ENCODE measurements around the gene BCL10.

Gene BCL10

DNA sequence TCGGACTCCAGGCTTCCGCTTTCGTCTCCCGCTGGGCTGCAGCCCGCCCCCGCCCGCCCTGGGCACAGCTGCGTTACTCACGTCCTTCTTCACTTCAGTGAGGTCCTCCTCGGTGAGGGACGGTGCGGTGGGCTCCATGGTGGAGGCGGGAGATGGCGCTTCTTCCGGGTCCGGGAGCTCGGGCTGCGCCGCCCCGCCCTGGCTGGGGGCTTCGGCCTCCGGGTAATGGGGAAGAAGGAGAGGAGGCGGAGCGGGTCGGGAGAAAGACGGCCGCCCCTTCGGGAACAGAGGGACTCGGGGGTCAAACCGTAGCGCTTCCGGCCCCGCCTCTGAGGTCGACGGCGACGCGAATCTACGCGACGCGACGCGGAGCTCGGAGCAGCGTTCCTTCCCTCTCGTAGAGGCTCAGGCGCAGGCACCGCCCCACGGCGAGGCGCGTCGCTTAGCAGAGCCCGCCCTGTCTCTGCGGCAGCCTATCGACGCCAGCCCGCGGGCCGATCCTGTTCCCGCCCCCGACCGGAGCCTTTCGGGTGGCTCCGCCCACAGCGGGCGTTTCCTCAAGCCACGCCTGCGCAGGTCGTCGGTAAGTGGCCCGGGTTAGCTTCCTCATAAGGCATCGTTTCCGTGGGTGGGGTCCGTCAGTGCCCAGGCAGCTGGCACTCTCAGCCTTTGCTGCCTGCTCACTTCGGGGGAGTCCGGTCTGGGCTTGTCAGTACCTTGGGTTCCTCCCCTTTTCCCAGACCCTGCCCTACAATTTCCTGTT is at the start of gene BCL10:
BCL10 (minus strand) TSS at position 418 of the 763 bp plus-strand sequence; CDS start at position 138, 280 bp downstream.
- DNase-seq, result peak; percentile 99

DNA sequence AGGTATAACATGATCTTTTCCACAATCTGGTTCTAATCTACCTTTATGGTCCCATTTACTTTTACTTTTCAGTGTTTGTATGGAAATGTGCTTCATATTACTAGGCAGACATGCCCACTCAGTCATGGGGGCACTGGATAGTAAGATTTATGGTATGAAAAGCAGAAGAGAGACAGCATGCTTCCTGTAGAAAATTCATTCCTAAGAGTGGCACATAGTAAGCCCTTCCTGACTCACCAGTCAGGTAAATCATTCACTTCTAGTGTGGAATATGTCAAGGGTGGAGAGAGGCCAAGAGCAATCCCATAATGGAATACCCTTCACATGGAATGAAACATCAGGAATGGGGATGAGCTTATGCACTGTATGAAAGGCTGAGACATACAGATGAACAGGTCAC is 49.5 kb upstream of the BCL10 start:
- DNase-seq, result no peak

DNA sequence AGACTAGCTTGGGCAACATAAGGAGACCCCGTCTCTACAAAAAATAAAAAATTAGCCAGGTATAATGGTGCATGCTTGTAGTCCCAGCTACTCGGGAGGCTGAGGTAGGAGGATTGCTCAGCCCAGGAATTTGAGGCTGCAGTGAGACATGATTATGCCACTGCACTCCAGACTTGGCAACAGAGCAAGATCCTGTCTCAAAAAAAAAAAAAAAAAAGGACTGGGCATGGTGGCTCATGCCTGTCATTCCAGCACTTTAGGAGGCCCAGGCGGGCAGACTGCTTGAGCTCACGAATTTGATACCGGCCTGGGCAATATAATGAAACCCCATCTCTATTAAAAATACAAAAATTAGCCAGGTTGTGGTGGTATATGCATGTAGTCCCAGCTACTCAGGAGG is 47.3 kb upstream of the BCL10 start:
- no peak for DNase-seq

DNA sequence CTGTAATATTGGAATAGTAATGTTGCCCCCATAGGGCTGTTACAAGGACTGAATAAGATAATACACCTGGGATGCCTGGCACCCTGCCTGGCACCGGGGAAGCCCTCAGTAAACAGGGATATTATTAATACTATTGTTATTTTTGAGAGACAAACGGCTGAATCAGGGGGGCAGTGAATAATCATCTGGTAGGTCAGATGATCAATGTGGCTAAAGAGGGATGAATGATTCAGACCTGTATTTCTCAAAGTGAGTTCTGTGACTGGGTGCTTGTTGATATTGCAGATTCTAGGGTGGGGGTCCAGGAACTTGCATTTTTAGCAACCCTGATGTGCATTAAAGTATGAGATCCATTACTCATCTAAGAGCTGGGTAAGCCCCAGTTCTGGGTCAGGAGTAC is 46.2 kb upstream of the BCL10 start:
- DNase-seq, result no peak

DNA sequence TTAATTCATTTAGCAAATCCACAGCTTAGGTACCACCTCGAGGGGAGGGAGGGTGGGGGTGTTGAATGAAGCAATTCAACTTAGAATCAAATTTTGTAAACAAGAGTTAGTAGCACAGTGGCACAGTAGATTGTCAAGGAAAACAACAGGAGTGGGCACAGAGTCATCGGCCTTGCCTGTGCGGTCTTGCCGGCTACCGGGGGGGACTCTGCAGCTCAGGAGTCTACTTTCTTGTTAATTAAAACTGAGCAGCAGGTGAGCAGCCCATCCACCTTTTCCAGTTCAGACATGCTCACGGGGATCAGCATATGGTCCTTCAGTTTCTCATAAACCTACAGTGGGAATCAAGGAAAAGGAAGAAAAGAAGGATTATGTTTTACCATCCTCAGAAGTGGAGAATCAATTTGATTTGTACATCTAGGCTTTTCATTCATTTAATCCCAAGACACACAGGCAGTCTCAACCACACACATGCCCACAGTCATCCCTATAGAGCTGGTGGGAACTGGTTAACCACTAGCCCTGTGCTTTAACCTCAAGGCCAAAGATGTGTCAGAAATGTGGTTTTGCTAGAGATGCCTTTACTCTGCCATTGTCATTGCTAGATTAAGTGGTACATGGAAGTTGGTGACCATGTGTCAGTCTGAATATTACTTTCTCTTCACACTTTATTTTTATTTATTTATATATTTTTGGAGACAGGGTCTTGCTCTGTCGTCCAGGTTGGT is 45.0 kb upstream of the BCL10 start:
- no peak for DNase-seq

DNA sequence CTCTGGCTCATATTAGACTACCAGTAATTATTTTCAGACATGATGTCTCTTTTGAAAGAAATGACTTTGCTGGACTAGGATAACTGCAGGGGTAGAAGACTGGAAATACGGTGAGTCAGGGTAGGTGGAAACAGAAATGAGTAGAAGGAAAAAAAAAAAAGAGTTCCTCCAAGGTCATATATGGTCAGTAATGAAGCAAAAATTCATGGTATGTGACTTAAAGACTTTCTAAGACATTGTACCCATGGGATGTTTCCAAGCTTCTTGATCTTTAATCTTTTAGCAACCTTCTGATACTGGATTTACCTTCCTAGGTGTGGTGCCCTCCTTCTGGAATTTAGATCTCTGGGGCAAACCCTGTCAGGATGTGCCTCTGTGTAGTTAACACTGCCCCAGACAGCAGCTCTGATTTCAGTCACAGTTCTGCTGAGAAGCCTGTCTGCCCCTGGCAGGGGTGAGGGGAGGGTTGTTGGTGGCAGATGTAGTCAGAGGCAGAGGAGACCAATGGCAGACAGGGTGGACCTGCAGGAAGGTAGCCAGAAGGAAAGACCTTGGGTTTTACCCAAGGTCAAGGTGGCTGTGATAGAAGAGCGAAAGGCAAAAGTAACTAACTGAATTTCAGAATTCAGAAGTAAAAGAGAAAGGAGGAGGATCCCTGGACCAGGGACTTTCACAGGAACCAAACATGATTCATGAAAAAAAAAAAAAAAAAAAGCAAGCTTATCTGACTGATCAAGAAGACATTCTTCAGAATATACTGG is 44.1 kb upstream of the BCL10 start:
- no peak for DNase-seq

DNA sequence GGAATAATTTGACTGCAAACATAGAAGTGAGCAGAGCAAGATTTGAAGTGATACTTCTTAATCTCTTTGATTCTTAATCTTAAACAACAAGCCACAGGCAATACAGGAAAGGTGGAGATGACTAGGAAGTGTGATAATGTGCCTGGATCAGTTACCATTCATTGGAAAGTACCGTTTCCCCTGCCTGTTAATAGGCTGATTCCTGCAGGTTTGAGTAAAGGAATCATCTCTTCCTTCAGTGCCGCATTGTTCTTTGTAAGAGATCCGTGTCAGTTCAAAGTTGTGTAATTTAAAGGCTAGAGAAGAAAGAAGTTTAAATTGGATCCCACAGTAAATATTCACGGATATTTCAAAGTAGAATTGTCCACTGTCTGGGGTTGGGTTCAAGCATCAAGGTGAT is 43.5 kb upstream of the BCL10 start:
- DNase-seq, result no peak

DNA sequence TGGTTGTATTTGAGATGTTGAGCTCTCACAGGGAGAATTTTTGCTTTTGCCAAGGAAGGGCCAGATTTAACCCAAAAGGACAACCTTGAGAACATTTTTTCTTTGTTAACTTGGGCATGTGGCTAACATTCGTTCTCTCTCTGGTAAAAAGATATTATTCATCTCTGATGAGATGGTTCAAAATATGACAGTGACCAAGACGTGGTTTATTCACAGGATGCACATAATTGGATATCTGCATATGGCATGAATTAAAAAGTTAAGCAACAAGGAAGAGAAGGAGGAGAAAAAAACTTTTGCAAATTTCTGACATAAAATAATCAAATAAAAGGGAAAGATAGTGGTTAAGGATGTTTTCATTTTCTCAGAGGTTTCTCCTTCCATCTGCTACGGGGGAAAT is 43.1 kb upstream of the BCL10 start:
- DNase-seq, result no peak

DNA sequence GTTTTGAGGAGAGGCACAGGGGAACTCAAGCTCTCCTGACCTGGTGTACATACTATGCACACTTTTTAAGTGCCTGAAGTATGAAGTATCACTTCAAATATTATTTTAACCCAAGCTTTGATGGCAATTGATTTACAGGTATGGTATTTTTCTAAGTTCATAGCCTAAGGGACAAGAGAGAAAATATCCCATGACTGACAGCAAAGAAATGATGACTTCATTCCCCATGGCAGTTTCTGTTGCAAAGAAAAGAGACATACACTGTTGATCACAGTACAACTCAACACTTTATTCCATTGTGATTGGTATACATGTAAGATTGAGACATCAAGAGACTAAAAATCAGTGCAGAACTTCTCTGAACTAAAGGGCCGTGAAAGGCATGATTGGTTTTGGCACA is 41.8 kb upstream of the BCL10 start:
- no peak for DNase-seq

DNA sequence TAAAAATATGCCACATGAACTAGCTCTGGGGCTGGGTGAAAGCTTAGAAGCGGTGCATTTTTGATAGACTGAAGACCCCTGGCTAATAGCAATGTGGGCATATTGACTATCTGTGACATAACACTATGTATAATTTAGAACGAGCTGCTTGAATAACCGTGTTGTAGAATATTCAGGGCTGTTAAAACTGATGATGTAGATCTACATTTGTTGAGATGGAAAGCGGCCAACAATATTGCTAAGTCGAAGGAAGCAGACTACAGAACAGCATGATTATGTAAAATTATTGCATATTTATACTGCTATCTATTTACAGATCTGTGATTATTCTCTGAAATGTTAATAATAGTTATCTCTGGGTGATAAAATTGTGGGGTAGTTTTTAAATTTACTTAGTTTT is 41.1 kb upstream of the BCL10 start:
- DNase-seq, result no peak

DNA sequence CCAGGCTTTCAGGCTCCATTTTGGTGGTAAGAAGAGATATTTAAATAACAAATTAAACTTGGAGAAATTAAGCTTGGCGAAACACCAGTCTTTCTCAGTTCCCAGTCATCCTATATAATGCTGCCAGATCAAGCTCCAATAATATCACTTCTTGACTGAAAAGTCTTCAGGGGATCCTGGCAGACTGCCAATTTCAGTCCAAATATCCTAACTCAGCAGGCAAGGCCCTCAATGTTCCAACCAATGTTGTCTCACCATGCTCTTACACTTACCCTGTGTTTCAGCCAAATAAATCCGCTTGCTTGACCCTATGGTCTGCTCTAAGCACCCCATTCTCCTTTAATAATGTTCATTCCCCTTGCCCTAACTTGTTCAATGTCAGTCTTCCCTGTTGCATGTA is 39.9 kb upstream of the BCL10 start:
- DNase-seq, result peak; percentile 87

DNA sequence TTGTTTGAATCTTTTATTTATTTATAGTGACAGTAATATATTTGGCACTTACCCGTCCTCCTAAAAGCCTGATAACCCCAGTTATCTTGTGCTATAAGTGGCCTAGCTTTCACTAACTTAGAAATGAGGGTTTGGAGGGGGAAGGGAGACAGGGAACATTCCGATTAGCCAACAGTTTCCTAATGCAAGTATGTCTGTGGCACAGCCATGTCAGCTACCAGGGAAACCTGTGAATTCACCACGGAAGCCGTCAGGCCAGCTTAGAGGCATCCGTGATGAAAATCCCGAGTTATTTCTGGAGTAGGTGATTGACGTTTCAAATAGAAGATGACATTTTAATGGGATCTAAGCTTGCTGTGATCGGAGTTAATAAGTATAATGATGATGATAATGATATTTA is 39.4 kb upstream of the BCL10 start:
- DNase-seq, result peak; percentile 76

DNA sequence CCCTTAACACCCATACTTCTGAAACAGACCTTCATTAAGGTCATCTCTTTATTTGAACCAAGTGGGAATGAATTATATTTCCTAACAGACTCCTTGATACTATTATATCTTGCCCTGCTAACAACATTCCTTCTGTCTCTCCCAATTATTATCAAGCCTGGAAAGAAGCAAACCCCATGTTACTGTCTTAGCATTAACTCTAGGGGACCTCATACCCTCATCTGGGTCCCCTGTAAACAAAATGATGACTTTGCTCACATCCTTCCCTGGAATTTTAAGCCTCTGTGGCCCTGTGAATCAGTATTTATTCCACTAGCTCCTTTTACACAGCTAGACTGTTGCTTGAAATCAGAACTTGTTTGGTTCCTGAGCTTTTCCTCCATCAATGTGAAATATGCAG is 38.3 kb upstream of the BCL10 start:
- no peak for DNase-seq

DNA sequence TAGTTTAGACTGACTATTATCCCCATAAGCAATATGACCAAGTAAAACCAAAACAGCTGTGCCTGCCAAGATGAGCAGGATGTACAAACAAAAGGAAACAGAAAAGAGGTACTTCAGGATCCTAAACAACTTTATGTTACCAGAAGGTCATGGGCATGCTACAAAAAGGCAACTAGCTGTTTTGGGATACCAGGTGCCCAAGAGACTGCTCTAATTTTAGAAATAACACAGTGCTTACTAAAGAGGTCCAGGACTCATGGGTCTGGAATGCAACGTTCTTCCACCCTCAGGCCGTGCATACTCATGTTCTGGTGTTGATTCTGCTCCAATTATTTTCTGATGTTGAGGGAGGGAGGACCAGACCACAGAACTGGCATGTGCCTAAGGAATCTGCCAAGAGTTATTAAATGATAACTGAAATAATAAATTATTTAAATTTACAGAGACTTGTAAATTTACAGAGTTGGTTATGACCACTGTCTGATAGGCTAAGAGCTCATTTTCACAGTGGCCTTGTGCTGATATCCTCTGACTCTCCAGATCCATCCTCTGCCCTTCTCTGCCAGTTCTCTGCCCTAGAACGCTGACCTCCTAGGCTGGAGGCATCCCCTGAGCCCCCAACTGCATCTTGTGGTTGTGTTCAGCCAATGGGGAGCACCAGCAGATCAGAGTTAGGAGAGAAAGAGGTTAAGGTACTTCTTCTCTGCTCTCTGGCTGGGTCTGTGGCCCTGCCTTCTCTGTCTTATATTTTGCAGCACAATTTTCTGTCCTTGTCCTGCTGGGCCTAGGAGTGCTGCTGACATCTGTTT is 37.7 kb upstream of the BCL10 start:
- no peak for DNase-seq

DNA sequence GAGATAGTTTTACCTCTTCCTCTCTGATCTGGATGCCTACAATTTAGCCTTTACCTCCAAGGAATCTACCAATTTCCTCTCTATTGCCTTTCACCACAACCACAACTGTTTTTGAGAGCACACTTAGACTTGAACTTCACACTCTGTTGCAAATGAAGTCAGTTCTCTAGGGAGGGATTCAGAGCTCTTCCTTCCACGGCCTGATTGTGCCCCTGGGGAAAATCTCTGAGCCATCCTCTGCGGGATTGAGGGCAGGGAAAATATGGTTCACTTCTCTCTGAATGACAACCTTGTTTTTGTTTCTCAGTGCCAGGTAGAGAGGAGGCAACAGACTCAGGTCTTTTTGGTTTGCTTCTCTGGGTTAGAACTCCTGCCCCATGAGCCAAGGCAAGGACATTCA is 35.4 kb upstream of the BCL10 start:
- no peak for DNase-seq

DNA sequence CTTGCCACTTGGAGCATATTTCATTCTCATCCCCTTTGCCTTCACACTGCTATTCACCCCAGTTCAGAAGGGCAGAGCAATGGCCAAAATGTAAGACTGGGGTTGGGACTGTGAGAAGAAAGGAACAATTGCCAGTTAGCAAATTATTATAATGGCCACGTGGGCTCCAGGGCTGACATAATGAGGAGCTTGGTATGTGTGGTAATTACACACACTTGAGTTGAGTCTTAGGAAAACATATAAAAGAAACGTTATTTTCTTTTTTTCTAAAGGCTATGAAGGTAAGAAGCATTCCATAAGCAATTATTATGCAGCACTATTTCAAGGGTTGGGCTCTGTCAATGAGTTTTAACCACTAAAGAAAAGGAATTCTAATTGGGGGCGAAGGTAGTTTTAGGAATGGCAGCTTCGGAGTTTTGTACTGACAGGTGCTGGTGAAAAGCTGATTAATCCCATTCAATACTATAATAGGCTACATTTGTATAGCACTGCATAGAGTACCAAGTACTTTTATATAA is 32.5 kb upstream of the BCL10 start:
- DNase-seq, result peak; percentile 57

DNA sequence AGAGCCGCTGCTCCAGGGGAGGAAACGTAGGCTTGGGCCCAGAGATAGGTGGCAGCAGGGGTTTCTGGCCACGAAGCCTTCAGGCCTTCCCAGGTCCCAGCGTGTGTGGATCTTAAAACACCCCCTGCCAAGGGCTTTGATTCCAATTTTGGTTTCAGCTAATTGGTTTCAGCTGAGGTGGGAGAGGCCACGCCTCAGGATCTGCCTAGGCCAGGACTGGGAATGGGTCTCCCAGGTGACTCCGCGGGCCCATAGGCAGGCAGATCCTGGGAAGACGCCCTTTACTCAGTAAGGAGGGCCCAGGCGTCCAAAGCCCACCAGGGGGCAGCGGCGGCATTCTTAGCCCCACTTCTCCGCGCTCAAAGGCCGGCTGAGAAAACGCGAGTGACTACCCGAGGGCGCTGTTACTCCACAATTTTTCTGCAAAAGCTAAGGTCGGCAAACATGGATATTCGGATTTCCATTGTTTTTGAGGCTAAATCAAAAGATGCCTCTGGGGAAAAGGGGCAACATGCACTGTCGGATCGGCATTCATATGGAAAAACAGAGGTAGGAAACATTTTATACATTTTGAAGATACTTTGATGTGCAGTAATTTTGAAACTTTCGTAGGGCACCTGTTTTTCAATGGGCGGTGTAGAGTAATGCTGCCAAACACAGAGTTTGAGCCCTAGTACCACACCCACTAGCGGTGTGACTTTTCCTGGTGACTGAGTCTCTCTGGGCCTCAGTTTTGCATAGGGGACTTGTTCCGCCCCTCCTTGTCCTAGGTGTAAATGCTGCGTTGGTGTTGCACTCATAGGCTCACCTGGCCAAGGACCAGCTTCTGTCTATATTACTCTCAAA is 31.8 kb upstream of the BCL10 start:
- peak; percentile 82 for DNase-seq

DNA sequence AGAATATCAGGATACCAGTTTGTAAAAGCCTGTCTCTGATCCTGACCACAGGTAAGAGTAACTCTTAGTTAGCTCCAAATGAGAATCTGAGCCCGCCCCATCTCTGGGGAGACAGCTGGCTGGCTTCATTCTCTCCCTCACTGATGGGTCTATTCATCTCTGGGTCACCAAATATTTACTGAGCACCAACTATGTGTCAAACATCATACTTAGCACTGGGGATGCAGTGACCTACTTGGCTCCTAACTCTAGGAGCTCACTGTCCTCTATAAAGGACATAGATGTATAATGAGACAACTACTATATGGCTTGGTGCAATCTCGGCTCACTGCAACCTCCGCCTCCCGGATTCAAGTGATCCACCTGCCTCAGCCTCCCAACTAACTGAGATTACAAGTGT is 29.8 kb upstream of the BCL10 start:
- DNase-seq, result no peak

DNA sequence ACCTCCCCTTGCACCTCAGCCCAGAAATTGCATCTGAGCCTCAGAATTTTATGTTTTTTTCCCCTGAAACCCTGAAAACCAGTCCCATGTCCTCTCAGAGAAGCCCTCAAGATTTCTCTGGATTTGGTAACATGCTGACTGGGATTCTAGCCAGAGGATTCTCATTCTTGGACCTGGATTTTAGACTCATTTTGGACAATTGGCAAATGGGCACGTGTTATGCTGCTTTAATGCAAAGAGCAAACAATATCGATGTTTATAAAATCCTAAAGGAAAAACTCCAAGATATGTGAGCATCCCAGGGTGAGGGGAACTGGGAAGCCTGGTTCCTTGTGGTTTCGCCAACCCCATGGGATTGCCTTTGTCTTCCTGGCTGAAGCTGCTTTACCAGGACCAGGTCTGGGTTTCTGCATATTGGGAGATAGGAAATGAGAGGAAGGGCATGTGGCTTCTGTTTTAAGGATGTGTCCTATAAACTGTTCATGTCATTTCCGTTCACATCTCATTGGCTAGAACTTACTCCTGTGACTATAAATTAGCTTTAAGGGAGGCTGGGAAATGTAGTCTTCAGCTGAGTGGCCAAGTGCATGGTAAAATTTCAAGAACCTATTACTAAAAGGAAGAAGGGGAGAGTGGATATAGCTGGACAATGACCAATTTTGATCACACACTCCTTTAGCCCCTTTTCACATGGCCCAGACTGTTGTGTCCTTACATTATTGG is 27.2 kb upstream of the BCL10 start:
- DNase-seq, result no peak

DNA sequence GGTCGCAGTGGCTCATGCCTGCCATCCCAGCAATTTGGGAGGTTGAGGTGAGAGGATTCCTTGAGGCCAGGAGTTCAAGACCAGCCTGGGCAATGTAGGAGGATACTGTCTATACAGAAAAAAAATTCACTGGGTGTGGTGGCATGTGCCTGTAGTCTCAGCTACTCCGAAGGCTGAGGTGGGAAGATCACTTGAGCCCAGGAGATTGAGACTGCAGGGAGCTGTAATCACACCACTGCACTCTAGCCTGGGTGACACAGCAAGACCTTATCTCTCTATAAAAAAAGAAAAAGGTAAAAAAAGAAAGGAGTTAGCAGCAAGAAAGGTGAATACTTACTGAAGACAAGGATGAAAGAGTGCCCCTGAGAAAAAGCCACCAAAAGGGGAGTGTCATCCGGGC is 23.7 kb upstream of the BCL10 start:
- DNase-seq, result no peak

Measured in NCI-H1105 (cell line).